Right lobe of liver (tissue), 6 donors: ENCODE data around the gene PSMC4. TPM values are rescaled to one million over a fixed set of nuclear protein-coding genes. Genes with fewer than 3 reads are reported as not detected.

ENCODE experiments used
- ATAC-seq, 4 donors: fragments of 200-7000 bp; cut with Tn5 transposase; one replicate each; pipeline ENCODE4 v1.9.1; 2020; ENCODE audit warnings: mild to moderate bottlenecking in 4 of 4, moderate library complexity in 4 of 4
- DNase-seq, 3 donors: peaks; one replicate each; pipeline ENCODE4 v3.0.0-alpha.2; 2020
- H3K27ac ChIP-seq, 3 donors: fragments of 200-600 bp; one replicate each; pipeline ENCODE4 v1.8.0; 2022
- H3K27me3 ChIP-seq, 2 donors: fragments of 200-600 bp; one replicate each; pipeline ENCODE4 v1.8.0; 2022
- H3K36me3 ChIP-seq, 4 donors: fragments of 200-600 bp; sonication (generic) in 1 of 4; one replicate each; pipeline versions ENCODE4 v1.5.1 to v1.8.0; 2017 to 2022; ENCODE audit warnings: control low read depth in 1 of 4
- H3K4me1 ChIP-seq, 4 donors: fragments of 200-600 bp; sonication (generic) in 1 of 4; one replicate each; pipeline versions ENCODE4 v1.5.1 to v1.8.0; 2017 to 2022; ENCODE audit warnings: control low read depth in 1 of 4
- H3K4me3 ChIP-seq, 3 donors: fragments of 200-600 bp; one replicate each; pipeline ENCODE4 v1.8.0; 2022
- H3K9me3 ChIP-seq, 4 donors: fragments of 200-600 bp; sonication (generic) in 1 of 4; one replicate each; pipeline versions ENCODE4 v1.5.1 to v1.8.0; 2017 to 2022; ENCODE audit warnings: control low read depth in 1 of 4
- POLR2A ChIP-seq: fragments of 450-650 bp; IDR thresholded peaks from one replicate; pipeline ENCODE4 v1.6.1; 2017; ENCODE audit warnings: antibody characterized with exemption, mild to moderate bottlenecking
- WGBS: methylation state at CpG from one replicate; pipeline ENCODE4 v1.1.6; 2018; ENCODE audit warnings: low coverage, low lambda C conversion rate; ENCODE audit not compliant: insufficient coverage; ENCODE audit errors: missing lambda C conversion rate; 5-methylcytosine and 5-hydroxymethylcytosine counted together
- intact Hi-C, 2 donors: fragments of 100-400 bp; cut with DNase I; formaldehyde crosslinking; loops; one replicate each; pipeline versions ENCODE4 v1.11.2 to v1.14.1; 2022
- total RNA-seq, 6 experiments: library from RNA; depleted of rRNA in 2 of 6; stranded (reverse); fragments of >200 nt in 2 of 6; fragmentation: NEBNext Ultra II Directional in 3 of 6; extraction: Animal tissue kit (Norgen Biotek cat#: 25700) in 3 of 6; gene quantifications; one replicate each; pipeline versions ENCODE4 v1.1.0 to v1.2.4, GENCODE V29; 2016 to 2023
- TF ChIP-seq, protein P1 (sequence below), 4 donors: fragments of 200-600 bp in 3 of 4; fragments of 450-650 bp in 1 of 4; IDR thresholded peaks; one replicate each; pipeline versions ENCODE4 v1.5.1 to v1.8.0; 2016 to 2022; ENCODE audit warnings: antibody characterized with exemption in 4 of 4, mild to moderate bottlenecking in 2 of 4
- donor health status: DM: no; HTN: yes; CAD: no.
- donor health status: DM: no; HTN: no; CAD: no.
- donor health status: DM: no; HTN: no; CAD: no.
- donor health status: DM: no; HTN: yes; CAD: no.
- donor health status: DM: no; HTN: yes; CAD: no.

The PSMC4 gene
- total RNA-seq, 6 experiments from 2014 or later = 40.0 to 106 (median 52.5) TPM

DNA sequence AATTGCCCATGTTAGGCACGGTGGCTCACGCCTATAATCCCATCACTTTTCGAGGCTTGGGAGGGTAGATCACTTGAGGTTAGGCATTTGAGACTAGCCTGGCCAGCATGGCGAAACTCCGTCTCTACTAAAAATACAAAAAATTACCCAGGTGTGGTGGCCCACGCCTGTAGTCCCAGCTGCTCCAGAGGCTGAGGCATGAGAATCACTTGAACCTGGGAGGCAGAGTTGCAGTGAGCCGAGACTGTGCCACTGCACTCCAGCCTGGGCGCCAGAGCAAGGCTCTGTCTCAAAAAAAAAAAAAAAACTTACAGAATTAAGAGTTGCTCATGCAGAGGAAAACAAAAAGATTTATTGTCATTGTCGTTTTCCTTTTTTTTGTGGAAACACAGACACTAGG, 3.4 kb upstream of the PSMC4 start:
- peaks cover 0 to 6% (median 2%) of the 10 kb centered on the region in 4 donors for H3K36me3 ChIP-seq
- intact Hi-C loops = no loop called here
- DNase-seq (no peak), ATAC-seq (no peak)
- no peak for TF ChIP-seq POLR2A
- TF ChIP-seq, protein P1, sequence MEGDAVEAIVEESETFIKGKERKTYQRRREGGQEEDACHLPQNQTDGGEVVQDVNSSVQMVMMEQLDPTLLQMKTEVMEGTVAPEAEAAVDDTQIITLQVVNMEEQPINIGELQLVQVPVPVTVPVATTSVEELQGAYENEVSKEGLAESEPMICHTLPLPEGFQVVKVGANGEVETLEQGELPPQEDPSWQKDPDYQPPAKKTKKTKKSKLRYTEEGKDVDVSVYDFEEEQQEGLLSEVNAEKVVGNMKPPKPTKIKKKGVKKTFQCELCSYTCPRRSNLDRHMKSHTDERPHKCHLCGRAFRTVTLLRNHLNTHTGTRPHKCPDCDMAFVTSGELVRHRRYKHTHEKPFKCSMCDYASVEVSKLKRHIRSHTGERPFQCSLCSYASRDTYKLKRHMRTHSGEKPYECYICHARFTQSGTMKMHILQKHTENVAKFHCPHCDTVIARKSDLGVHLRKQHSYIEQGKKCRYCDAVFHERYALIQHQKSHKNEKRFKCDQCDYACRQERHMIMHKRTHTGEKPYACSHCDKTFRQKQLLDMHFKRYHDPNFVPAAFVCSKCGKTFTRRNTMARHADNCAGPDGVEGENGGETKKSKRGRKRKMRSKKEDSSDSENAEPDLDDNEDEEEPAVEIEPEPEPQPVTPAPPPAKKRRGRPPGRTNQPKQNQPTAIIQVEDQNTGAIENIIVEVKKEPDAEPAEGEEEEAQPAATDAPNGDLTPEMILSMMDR (IDR thresholded peaks at IDR 0.05) = no peak
- no peaks in the 10 kb centered on the region for H3K9me3 ChIP-seq
- no peaks in the 10 kb centered on the region for H3K27me3 ChIP-seq
- no peak overlapping the region for H3K4me3 ChIP-seq
- H3K27ac ChIP-seq = no peak overlapping the region
- 87% methylated on average over 9 of the region's 9 CpGs for WGBS
- peaks cover 0 to 17% (median 4%) of the 10 kb centered on the region in 4 donors for H3K4me1 ChIP-seq

GRCh38 chr19:39968789-39969188, 2.2 kb upstream of the PSMC4 start:
- no peak overlapping the region for H3K27ac ChIP-seq
- H3K4me3 ChIP-seq = no peak overlapping the region
- TF ChIP-seq, protein P1 (IDR thresholded peaks at IDR 0.05) = no peak
- TF ChIP-seq POLR2A = no peak
- 100% methylated on average over 7 of the region's 15 CpGs for WGBS
- peaks cover 0 to 17% (median 4%) of the 10 kb centered on the region in 4 donors for H3K4me1 ChIP-seq
- peaks cover 0 to 16% (median 7%) of the 10 kb centered on the region in 4 donors for H3K36me3 ChIP-seq
- ATAC-seq (no peak), DNase-seq (no peak)
- intact Hi-C loops = no loop called here
- H3K27me3 ChIP-seq = no peaks in the 10 kb centered on the region
- H3K9me3 ChIP-seq = no peaks in the 10 kb centered on the region

DNA sequence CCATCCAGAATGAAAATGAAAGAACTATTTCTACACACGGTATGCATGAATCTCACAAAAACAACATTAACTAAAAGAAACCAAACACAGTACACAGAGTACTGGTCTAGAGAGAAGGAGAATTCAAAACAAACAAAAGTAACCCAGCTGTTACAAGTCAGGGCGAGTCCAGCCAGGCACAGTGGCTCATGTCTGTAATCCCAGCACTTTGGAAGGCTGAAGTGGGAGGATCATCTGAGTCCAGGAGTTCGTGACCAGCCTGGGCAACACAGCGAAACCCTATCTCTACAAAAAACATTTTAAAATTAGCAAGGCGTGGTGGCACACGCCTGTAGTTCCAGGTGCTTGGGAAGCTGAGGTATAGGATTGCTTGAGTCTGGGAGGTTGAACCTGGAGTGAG, 1.7 kb upstream of the PSMC4 start:
- H3K27me3 ChIP-seq = no peaks in the 10 kb centered on the region
- no peaks in the 10 kb centered on the region for H3K9me3 ChIP-seq
- TF ChIP-seq POLR2A = no peak
- TF ChIP-seq, protein P1 (IDR thresholded peaks at IDR 0.05) = no peak
- peaks cover 0 to 17% (median 4%) of the 10 kb centered on the region in 4 donors for H3K4me1 ChIP-seq
- H3K36me3 ChIP-seq = peaks cover 0 to 21% (median 8%) of the 10 kb centered on the region in 4 donors
- peak overlapping the region in 1 of 3 donors; percentile 77 for H3K27ac ChIP-seq
- DNase-seq = no peak
- no peak overlapping the region for H3K4me3 ChIP-seq
- ATAC-seq = no peak
- WGBS = 79% methylated on average over 5 of the region's 6 CpGs
- intact Hi-C loops = no loop called here

DNA sequence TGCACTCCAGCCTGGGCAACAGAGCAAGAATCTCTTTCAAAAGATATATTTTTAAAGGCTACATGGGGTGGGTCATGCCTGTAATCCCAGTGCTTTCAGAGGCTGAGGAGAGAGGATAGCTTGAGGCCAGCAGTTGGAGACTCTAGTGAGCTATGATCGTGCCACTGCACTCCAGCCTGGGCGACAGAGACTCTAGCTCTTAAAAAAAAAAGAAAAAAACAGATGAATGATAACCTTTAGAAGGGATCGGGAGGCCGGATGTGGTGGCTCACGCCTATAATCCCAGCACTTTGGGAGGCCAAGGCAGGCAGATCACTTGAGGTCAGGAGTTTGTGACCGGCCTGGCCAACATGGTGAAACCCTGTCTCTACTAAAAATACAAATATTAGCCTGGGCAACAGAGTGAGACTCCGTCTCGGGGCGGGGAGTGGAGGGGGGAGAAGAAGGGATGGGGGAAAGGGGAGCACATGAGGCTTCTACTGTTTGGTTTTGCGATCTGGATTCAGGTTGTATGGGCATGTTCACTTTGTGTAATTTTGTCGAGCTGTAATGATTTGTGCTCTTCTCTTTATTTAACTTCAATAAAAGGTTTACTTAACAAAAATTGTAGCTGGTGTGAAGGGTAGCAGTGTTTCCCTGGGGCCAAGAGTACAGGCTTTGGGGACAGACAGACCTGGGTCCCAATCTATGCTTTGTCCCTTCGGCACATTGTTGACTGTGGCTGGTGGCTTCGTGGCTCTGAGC, 1.1 kb upstream of the PSMC4 start:
- H3K4me1 ChIP-seq = peaks cover 0 to 17% (median 4%) of the 10 kb centered on the region in 4 donors
- peak overlapping the region; percentile 77 to 86 (median 82) for H3K27ac ChIP-seq
- no peak for TF ChIP-seq POLR2A
- TF ChIP-seq, protein P1 (IDR thresholded peaks at IDR 0.05) = no peak
- peak overlapping the region; percentile 61 to 74 (median 73) for H3K4me3 ChIP-seq
- H3K27me3 ChIP-seq = no peaks in the 10 kb centered on the region
- DNase-seq (no peak), ATAC-seq (no peak)
- peaks cover 0 to 27% (median 12%) of the 10 kb centered on the region in 4 donors for H3K36me3 ChIP-seq
- intact Hi-C loops = no loop called here
- no peaks in the 10 kb centered on the region for H3K9me3 ChIP-seq
- WGBS = 43% methylated on average over 10 of the region's 13 CpGs
